DOHH2 (cell line): ENCODE results near the gene ANKMY1.

Source experiments
- H3F3A ChIP-seq: fragments of 200-600 bp; sonication (generic), shearing (Covaris generic); 2 replicates; pipeline ENCODE4 v1.6.0; 2016; ENCODE audit warnings: antibody characterized with exemption, mild to moderate bottlenecking; ENCODE audit not compliant: control insufficient read depth, insufficient read depth
- H3K27ac ChIP-seq: fragments of 200-600 bp; sonication (generic); 2 replicates; pipeline ENCODE4 v1.5.1; 2014; ENCODE audit warnings: low read depth, mild to moderate bottlenecking, low read length, moderate library complexity
- H3K27me3 ChIP-seq: fragments of 200-600 bp; sonication (generic); 2 replicates; pipeline ENCODE4 v1.6.1; 2014; ENCODE audit warnings: mild to moderate bottlenecking, low read length, mixed read lengths; ENCODE audit not compliant: control insufficient read depth
- H3K36me3 ChIP-seq: fragments of 200-600 bp; sonication (generic); 2 replicates; pipeline ENCODE4 v1.6.1; 2014; ENCODE audit warnings: mild to moderate bottlenecking, low read length, moderate library complexity, mixed read lengths; ENCODE audit not compliant: control insufficient read depth
- H3K4me1 ChIP-seq: fragments of 200-600 bp; sonication (generic); 2 replicates; pipeline ENCODE4 v1.6.1; 2014; ENCODE audit warnings: mild to moderate bottlenecking, low read length, mixed read lengths; ENCODE audit not compliant: control insufficient read depth
- H3K4me2 ChIP-seq: fragments of 200-600 bp; sonication (generic); 2 replicates; pipeline ENCODE4 v1.6.0; 2014; ENCODE audit warnings: mild to moderate bottlenecking, low read length, moderate library complexity
- H3K4me3 ChIP-seq: fragments of 200-600 bp; sonication (generic); 2 replicates; pipeline ENCODE4 v1.5.1; 2014; ENCODE audit warnings: mild to moderate bottlenecking, low read length, mixed read lengths
- H3K79me2 ChIP-seq: fragments of 200-600 bp; sonication (generic); 2 replicates; pipeline ENCODE4 v1.6.1; 2014; ENCODE audit warnings: mild to moderate bottlenecking, low read length, mixed read lengths; ENCODE audit not compliant: control insufficient read depth
- H3K9me2 ChIP-seq: fragments of 200-600 bp; sonication (generic); replicated peaks from 2 replicates; pipeline ENCODE4 v1.6.1; 2014; ENCODE audit warnings: mild to moderate bottlenecking, low read length, mixed read lengths; ENCODE audit not compliant: control insufficient read depth
- H3K9me3 ChIP-seq: fragments of 200-600 bp; sonication (generic); 2 replicates; pipeline ENCODE4 v1.6.1; 2014; ENCODE audit warnings: antibody characterized with exemption, low read length, mixed read lengths; ENCODE audit not compliant: control insufficient read depth, insufficient read depth
- H4K20me1 ChIP-seq: fragments of 200-600 bp; sonication (generic); 2 replicates; pipeline ENCODE4 v1.6.0; 2014; ENCODE audit warnings: low read depth, mild to moderate bottlenecking, antibody characterized with exemption, low read length, moderate library complexity; ENCODE audit not compliant: control insufficient read depth, insufficient read depth
- EZH2phosphoT487 ChIP-seq: fragments of 200-600 bp; sonication (generic); IDR thresholded peaks from 2 replicates; pipeline ENCODE4 v1.6.1; 2017; ENCODE audit warnings: borderline replicate concordance, mild to moderate bottlenecking, antibody characterized with exemption, low read length, moderate library complexity, mixed read lengths
- TF ChIP-seq, protein P1 (sequence below): fragments of 200-600 bp; sonication (generic); IDR thresholded peaks from one replicate; pipeline ENCODE4 v1.5.1; 2014; ENCODE audit warnings: antibody characterized with exemption, mild to moderate bottlenecking, low read depth, low read length; ENCODE audit not compliant: poor library complexity, severe bottlenecking

The ANKMY1 gene

DNA sequence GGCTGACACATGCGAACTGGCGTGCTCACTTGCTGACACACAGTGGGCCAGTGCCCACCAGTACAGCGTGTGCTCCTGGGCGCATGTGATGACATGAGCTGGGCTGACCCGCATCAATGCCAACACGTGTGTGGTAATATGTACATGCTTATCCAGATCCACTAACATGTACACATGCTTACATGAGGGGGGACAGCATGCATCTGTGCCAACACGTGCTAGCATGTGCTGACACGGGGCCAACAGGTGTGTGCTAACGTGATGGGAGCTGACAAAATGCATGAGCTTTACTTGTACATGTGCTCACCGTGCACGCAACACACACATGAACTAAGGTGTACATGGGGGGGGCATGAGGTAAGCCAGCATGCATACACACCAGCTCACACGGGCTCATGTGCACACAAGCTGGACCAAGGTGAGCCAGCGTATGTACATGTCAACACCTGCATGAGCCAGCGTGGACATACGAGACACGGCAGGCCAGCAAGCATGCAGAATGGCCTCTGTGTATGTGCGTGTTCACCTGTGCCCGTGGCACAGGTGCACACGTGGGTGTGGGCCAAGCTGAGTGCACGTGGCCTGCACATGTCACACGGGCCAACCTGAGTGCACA is 93.8 kb downstream of the ANKMY1 start:
- TF ChIP-seq, protein P1, sequence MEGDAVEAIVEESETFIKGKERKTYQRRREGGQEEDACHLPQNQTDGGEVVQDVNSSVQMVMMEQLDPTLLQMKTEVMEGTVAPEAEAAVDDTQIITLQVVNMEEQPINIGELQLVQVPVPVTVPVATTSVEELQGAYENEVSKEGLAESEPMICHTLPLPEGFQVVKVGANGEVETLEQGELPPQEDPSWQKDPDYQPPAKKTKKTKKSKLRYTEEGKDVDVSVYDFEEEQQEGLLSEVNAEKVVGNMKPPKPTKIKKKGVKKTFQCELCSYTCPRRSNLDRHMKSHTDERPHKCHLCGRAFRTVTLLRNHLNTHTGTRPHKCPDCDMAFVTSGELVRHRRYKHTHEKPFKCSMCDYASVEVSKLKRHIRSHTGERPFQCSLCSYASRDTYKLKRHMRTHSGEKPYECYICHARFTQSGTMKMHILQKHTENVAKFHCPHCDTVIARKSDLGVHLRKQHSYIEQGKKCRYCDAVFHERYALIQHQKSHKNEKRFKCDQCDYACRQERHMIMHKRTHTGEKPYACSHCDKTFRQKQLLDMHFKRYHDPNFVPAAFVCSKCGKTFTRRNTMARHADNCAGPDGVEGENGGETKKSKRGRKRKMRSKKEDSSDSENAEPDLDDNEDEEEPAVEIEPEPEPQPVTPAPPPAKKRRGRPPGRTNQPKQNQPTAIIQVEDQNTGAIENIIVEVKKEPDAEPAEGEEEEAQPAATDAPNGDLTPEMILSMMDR = no peak
- no peak for TF ChIP-seq EZH2phosphoT487
- Histone ChIP-seq H3K79me2 (no peaks in the 10 kb centered on the region), H3K9me2 (no peaks in the 10 kb centered on the region), H3K4me2 (no peak overlapping the region), H3K4me3 (no peak overlapping the region), H3K27me3 (no peaks in the 10 kb centered on the region), H3F3A (no peaks in the 10 kb centered on the region), H3K9me3 (no peaks in the 10 kb centered on the region), H4K20me1 (no peaks in the 10 kb centered on the region), H3K4me1 (no peaks in the 10 kb centered on the region), H3K36me3 (no peaks in the 10 kb centered on the region), H3K27ac (no peak overlapping the region)

DNA sequence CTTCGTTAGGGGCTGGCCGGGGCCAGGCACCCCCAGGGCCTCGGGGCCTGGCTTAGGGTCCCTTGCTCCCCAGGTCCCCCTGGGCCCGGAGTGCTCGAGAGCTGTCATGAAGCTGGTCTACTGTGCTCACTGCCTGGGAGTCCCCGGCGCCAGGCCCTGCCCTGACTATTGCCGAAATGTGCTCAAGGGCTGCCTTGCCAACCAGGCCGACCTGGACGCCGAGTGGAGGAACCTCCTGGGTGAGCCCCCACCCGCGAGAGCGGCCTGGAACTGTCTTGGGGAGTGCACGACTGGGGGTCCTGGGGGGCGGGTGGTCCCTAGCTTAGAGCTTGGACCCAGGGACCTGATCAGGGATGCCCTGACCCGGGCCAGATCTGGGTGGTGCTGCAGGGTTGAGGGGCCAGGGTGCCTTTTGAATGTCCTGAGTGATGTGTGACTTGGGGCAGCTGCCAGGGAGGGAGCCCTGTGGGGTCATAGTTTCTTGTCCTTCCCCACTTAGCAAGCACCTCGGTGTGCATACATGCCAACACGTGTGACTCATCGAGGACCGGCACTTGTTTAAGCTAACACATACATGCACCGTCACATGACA is 94.4 kb downstream of the ANKMY1 start:
- Histone ChIP-seq H3K36me3 (no peaks in the 10 kb centered on the region), H3K27me3 (no peaks in the 10 kb centered on the region), H3K4me3 (no peak overlapping the region), H3F3A (no peaks in the 10 kb centered on the region), H3K4me1 (no peaks in the 10 kb centered on the region), H3K9me2 (no peaks in the 10 kb centered on the region), H4K20me1 (no peaks in the 10 kb centered on the region), H3K9me3 (no peaks in the 10 kb centered on the region), H3K27ac (no peak overlapping the region), H3K4me2 (no peak overlapping the region), H3K79me2 (no peaks in the 10 kb centered on the region)
- TF ChIP-seq, protein P1 = no peak
- TF ChIP-seq EZH2phosphoT487 = no peak

DNA sequence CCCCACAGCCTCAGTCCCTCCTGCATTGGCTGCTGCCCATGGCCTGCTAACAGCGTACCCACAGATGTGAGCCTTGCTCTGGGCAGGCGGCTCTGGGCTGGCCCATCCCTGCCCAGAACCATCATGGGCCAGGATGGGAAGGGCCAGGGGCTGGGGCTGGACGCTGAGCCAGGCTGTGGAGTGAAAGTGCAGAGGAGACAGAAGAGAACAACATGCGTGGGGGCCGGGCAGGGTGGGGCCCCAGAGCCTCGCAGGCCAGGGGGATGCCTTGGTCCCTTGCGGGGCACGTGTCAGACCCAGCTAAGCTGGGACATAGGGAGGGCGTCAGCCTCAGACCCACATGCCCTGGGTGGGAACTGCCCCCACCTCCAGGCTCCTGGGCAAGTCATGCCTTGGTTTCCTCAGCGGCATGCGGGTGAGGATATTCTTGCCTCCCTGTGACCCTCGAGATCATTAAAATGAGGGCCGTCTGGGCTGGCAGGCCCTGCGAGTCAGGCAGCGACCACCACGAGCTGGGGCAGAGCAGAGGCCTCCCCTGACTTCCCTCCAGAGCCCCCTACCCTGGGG is 95.0 kb downstream of the ANKMY1 start:
- H4K20me1 ChIP-seq = no peaks in the 10 kb centered on the region
- H3K4me2 ChIP-seq = no peak overlapping the region

More for the DNA sequence above, 95.0 kb downstream of the ANKMY1 start:
- TF ChIP-seq, protein P1 = no peak
- no peak for TF ChIP-seq EZH2phosphoT487
- Histone ChIP-seq H3K27me3 (no peaks in the 10 kb centered on the region), H3K9me2 (no peaks in the 10 kb centered on the region), H3K4me1 (no peaks in the 10 kb centered on the region), H3F3A (no peaks in the 10 kb centered on the region), H3K79me2 (no peaks in the 10 kb centered on the region), H3K27ac (no peak overlapping the region), H3K4me3 (no peak overlapping the region), H3K36me3 (no peaks in the 10 kb centered on the region), H3K9me3 (no peaks in the 10 kb centered on the region)
